A549 (cell line): ENCODE data around the gene HDDC3. TPM values are rescaled to one million over a fixed set of nuclear protein-coding genes. Genes with fewer than 3 reads are reported as not detected.
"Not testable (repeated sequence)": the region's sequence is repeated elsewhere in the genome, so short reads cannot be mapped to it uniquely, and the experiment has no call there.

ENCODE experiments used
- ATAC-seq, 2 experiments: fragments of 200-7000 bp in 1 of 2; fragments of >200 bp in 1 of 2; cut with Nextera tagmentation in 1 of 2; cut with Tn5 transposase in 1 of 2; 3 replicates each; pipeline versions ENCODE4 v1.8.0 to v1.9.1; 2018 to 2020; ENCODE audit warnings: mild to moderate bottlenecking in 1 of 2, moderate library complexity in 1 of 2
- CTCF ChIA-PET: fragments of 300-600 bp; sonication (Branson Sonifier 250); formaldehyde crosslinking; extraction: SDS; loops from one replicate; lab custom pipeline; 2021; ENCODE audit warnings: antibody characterized with exemption, inconsistent platforms; lab: Yijun Ruan, JAX
- POLR2A ChIA-PET: fragments of 350-600 bp; formaldehyde crosslinking; extraction: SDS; loops from one replicate; lab custom pipeline; 2021; ENCODE audit warnings: antibody characterized with exemption, inconsistent platforms; lab: Yijun Ruan, JAX
- DNase-seq, 2 experiments: peaks; one replicate each; pipeline versions ENCODE4 v3.0.0 to v3.0.0-alpha.2; 2011 to 2016; ENCODE audit warnings: low read depth in 1 of 2, low spot score in 1 of 2
- FAIRE-seq: peaks from 2 replicates; lab custom pipeline; 2011; peaks lifted over from hg19 to GRCh38; lab: Jason Lieb, UNC
- H3K27ac ChIP-seq, 2 experiments: fragments of >200 bp; sonication (Bioruptor Twin); formaldehyde crosslinking; 3 replicates each; pipeline ENCODE4 v1.5.1; 2016 to 2017
- H3K4me1 ChIP-seq: fragments of >200 bp; sonication (Bioruptor Twin); formaldehyde crosslinking; 3 replicates; pipeline ENCODE4 v1.6.1; 2016
- H3K4me2 ChIP-seq: fragments of >200 bp; sonication (Bioruptor Twin); formaldehyde crosslinking; 3 replicates; pipeline ENCODE4 v1.6.1; 2016
- H3K4me3 ChIP-seq: fragments of >200 bp; sonication (Bioruptor Twin); formaldehyde crosslinking; 3 replicates; pipeline ENCODE4 v1.5.1; 2016
- H3K9me3 ChIP-seq: fragments of >200 bp; sonication (Bioruptor Twin); formaldehyde crosslinking; 3 replicates; pipeline ENCODE4 v1.6.1; 2016
- BHLHE40 ChIP-seq: IDR thresholded peaks from 2 replicates; pipeline ENCODE4 v1.6.1; 2012; ENCODE audit warnings: low read depth, low read length, inconsistent platforms
- CHD2 ChIP-seq: fragments of 150-350 bp; IDR thresholded peaks from 2 replicates; pipeline ENCODE4 v1.6.1; 2014; ENCODE audit warnings: low read length; ENCODE audit not compliant: partially characterized antibody
- ESRRA ChIP-seq: fragments of 150-350 bp; IDR thresholded peaks from 2 replicates; pipeline ENCODE4 v1.6.1; 2014; ENCODE audit warnings: mild to moderate bottlenecking, low read length, borderline replicate concordance
- FOXS1 ChIP-seq: fragments of 250-450 bp; sonication (Bioruptor Pico); IDR thresholded peaks from 2 replicates; pipeline ENCODE4 v1.5.0; 2020; ENCODE audit warnings: mild to moderate bottlenecking, moderate library complexity
- HDAC2 ChIP-seq: fragments of 200-600 bp; sonication (generic); IDR thresholded peaks from 2 replicates; pipeline ENCODE4 v1.6.1; 2016
- HEYL ChIP-seq: fragments of 250-450 bp; sonication (Bioruptor Pico); IDR thresholded peaks from 2 replicates; pipeline ENCODE4 v1.8.0; 2021; ENCODE audit warnings: mild to moderate bottlenecking, moderate library complexity
- HOXA7 ChIP-seq: fragments of 250-450 bp; sonication (Bioruptor Pico); IDR thresholded peaks from 2 replicates; pipeline ENCODE4 v1.5.0; 2020; ENCODE audit warnings: mild to moderate bottlenecking, moderate library complexity
- HOXB13 ChIP-seq: fragments of 250-450 bp; sonication (Bioruptor Pico); IDR thresholded peaks from 2 replicates; pipeline ENCODE4 v1.5.0; 2020; ENCODE audit warnings: low read depth, mild to moderate bottlenecking, moderate library complexity
- JUN ChIP-seq, 2 experiments: fragments of >200 bp; sonication (Bioruptor Twin); formaldehyde crosslinking; IDR thresholded peaks; 2 replicates in 1 of 2; 3 replicates in 1 of 2; pipeline ENCODE4 v1.6.1; 2016 to 2017
- KDM5A ChIP-seq: fragments of 200-600 bp; sonication (generic); IDR thresholded peaks from 2 replicates; pipeline ENCODE4 v1.6.1; 2016; ENCODE audit warnings: antibody characterized with exemption, mild to moderate bottlenecking
- MAZ ChIP-seq: fragments of 150-350 bp; IDR thresholded peaks from 2 replicates; pipeline ENCODE4 v1.6.1; 2014; ENCODE audit warnings: antibody characterized with exemption, low read depth, low read length, borderline replicate concordance
- NPAS2 ChIP-seq: fragments of 250-450 bp; sonication (Bioruptor Pico); IDR thresholded peaks from 2 replicates; pipeline ENCODE4 v1.8.0; 2022; ENCODE audit warnings: mild to moderate bottlenecking, moderate library complexity, borderline replicate concordance
- NR3C1 ChIP-seq: fragments of >200 bp; sonication (Bioruptor Twin); formaldehyde crosslinking; IDR thresholded peaks from 3 replicates; pipeline ENCODE4 v1.6.1; 2017
- PHF8 ChIP-seq: fragments of 200-600 bp; sonication (generic); IDR thresholded peaks from 2 replicates; pipeline ENCODE4 v1.6.1; 2016; ENCODE audit warnings: low read depth, mild to moderate bottlenecking, antibody characterized with exemption, moderate library complexity, borderline replicate concordance
- RAD21 ChIP-seq, 2 experiments: fragments of >200 bp in 1 of 2; sonication (Bioruptor Twin) in 1 of 2; formaldehyde crosslinking in 1 of 2; IDR thresholded peaks in 1 of 2; conservative IDR thresholded peaks in 1 of 2; 2 replicates in 1 of 2; 3 replicates in 1 of 2; pipeline ENCODE4 v1.6.1; 2012 to 2018; ENCODE audit warnings: inconsistent platforms in 1 of 2
- RCOR1 ChIP-seq: fragments of 150-350 bp; IDR thresholded peaks from 2 replicates; pipeline ENCODE4 v1.6.1; 2014; ENCODE audit warnings: antibody characterized with exemption, low read length, low read depth
- RFX5 ChIP-seq: fragments of 450-650 bp; IDR thresholded peaks from 2 replicates; pipeline ENCODE4 v1.7.1; 2014; ENCODE audit warnings: antibody characterized with exemption, mild to moderate bottlenecking, moderate library complexity
- SREBF2 ChIP-seq: fragments of 450-650 bp; IDR thresholded peaks from 2 replicates; pipeline ENCODE4 v1.6.1; 2014; ENCODE audit warnings: mild to moderate bottlenecking, moderate library complexity
- ZNF302 ChIP-seq: fragments of 250-450 bp; sonication (Bioruptor Pico); IDR thresholded peaks from 2 replicates; pipeline ENCODE4 v1.9.0; 2021; ENCODE audit warnings: inconsistent platforms, mild to moderate bottlenecking, moderate library complexity
- ZSCAN20 ChIP-seq: fragments of 250-450 bp; sonication (Bioruptor Pico); IDR thresholded peaks from 2 replicates; pipeline ENCODE4 v1.8.0; 2022; ENCODE audit warnings: mild to moderate bottlenecking, moderate library complexity
- WGBS: methylation state at CpG from one replicate; pipeline ENCODE4 v1.1.6; 2017; ENCODE audit errors: missing lambda C conversion rate; 5-methylcytosine and 5-hydroxymethylcytosine counted together
- polyA plus RNA-seq, 4 experiments: library from polyadenylated mRNA; depleted of rRNA in 3 of 4; stranded (reverse); fragments of >200 nt; fragmentation: RNase III in 1 of 4; extraction: RNeasy Plus Mini Kit Qiagen cat#74134 plus additional on column Dnase treatment in 1 of 4; gene quantifications; 2 replicates in 3 of 4; 3 replicates in 1 of 4; pipeline ENCODE4 v1.2.3, GENCODE V29; 2011 to 2017
- TF ChIP-seq, protein P1 (sequence below): fragments of 200-600 bp; sonication (generic); IDR thresholded peaks from 2 replicates; pipeline ENCODE4 v1.6.1; 2016; ENCODE audit warnings: antibody characterized with exemption, mild to moderate bottlenecking, moderate library complexity
- TF ChIP-seq, protein P2 (sequence below): IDR thresholded peaks from 2 replicates; pipeline ENCODE4 v1.6.1; 2012
- TF ChIP-seq, protein P3 (sequence below): IDR thresholded peaks from 2 replicates; pipeline ENCODE4 v1.6.1; 2012
- TF ChIP-seq, protein P4 (sequence below): fragments of >200 bp; sonication (Bioruptor Twin); formaldehyde crosslinking; IDR thresholded peaks from 3 replicates; pipeline ENCODE4 v1.6.1; 2016
- TF ChIP-seq, protein P5 (sequence below): fragments of 150-350 bp; IDR thresholded peaks from 2 replicates; pipeline ENCODE4 v1.6.1; 2014; ENCODE audit warnings: low read depth, mild to moderate bottlenecking, low read length

Gene HDDC3
- polyA plus RNA-seq, 2 of the 4 experiments (the other 2 are of a cell fraction): 26.1 to 31.9 TPM

DNA sequence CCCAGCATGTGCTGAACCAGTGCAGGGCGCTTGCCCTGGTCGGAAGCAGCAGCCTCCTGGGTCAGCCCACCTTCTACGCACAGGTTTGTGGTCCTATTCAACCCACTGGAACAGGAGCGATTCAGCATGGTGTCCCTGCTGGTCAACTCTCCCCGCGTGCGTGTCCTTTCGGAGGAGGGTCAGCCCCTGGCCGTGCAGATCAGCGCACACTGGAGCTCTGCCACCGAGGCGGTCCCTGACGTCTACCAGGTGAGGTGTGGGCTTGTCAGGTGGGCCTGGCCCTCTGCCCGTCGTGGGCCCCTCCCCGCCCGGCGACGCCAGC lies 21.1 kb downstream of the HDDC3 start (continued):
- no peak for TF ChIP-seq FOXS1 (CRISPR knock-in tag)

DNA sequence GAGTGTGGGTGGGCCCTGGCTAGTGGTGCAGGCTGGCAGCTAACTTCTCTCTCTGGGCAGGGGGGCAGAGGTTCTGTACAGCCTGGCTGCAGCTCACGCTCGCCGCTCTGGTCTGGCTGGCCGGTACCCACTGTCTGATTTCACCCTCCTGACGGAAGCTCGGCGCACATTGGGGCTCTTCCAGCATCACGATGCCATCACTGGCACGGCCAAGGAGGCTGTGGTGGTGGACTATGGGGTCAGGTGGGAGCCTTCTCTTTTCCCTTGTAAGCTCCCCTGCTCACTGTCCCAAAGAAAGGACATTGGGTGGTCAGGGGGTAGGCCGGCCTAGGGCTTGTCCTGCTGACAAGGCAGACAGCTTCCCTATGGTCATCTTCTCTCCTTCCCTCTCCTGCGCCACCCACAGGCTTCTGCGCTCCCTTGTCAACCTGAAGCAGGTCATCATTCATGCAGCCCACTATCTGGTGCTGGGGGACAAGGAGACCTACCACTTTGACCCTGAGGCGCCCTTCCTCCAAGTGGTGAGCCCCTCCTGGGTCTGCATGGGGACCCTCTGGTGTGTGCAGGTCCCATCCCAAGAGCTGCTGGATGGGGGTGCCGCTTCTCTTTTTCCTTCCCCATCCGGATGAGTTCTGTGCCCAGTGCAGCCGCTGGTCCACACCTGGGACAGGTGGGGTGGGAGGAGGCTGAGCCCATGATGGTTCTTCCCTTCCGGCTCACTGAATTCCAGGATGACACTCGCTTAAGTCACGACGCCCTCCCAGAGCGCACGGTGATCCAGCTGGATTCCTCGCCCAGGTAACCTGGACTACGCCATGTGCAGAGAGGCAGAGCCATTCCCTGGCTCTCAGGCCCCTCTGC lies 21.7 kb downstream of the HDDC3 start:
- FAIRE-seq (no peak), DNase-seq (no peak), ATAC-seq (peak in 1 of 2 experiments; percentile 53; a peak in 3 of 6 replicates)
- Histone ChIP-seq H3K4me2 (no peak overlapping the region), H3K27ac (no peak overlapping the region), H3K9me3 (no peaks in the 10 kb centered on the region), H3K4me3 (no peak overlapping the region), H3K4me1 (no peaks in the 10 kb centered on the region)
- ChIA-PET POLR2A (no interaction called here), CTCF (interaction anchor here (0.7 to 9.2 kb wide), 6 partner anchors 8 to 245 kb away, joined by 3 to 83 read pairs (median 18); partner anchors contain the start of genes HDDC3, MAN2A2 and UNC45A)
- 97% methylated on average over 24 of the region's 24 CpGs for WGBS
- TF ChIP-seq NR3C1 (no peak), ZSCAN20 (CRISPR knock-in tag) (no peak), KDM5A (no peak), HEYL (CRISPR knock-in tag) (no peak), HOXA7 (no peak), NPAS2 (CRISPR knock-in tag) (no peak), PHF8 (no peak), RAD21 (conservative IDR thresholded peaks at IDR 0.05 in 1 of 2, IDR thresholded peaks at IDR 0.05 in 1 of 2) (no peak), BHLHE40 (no peak), JUN (IDR thresholded peaks at IDR 0.05) (no peak), HOXB13 (CRISPR knock-in tag) (no peak)

DNA sequence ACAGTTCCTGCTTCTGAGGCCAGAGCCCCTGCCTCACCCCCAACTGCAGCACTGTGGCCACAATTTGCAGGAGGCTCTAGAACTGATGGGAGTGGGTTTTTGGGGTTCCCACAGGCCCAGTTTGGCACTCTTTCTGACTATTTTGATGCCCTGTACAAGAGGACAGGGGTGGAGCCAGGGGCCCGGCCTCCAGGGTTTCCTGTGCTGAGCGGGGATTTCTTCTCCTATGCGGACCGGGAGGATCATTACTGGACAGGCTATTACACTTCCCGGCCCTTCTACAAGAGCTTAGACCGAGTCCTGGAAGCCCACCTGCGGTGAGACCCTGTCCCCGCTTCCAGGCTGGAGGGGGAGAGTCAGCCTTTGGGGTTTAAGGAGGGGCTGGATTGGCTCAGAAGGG lies 22.4 kb downstream of the HDDC3 start:
- POLR2A ChIA-PET: no interaction called here
- no peak overlapping the region for H3K27ac ChIP-seq
- FAIRE-seq: no peak
- H3K4me1 ChIP-seq: no peaks in the 10 kb centered on the region
- DNase-seq: no peak
- no peak overlapping the region for H3K4me3 ChIP-seq
- TF ChIP-seq RFX5: no peak
- TF ChIP-seq MAZ: no peak
- no peak for TF ChIP-seq ZNF302
- TF ChIP-seq, protein P1, sequence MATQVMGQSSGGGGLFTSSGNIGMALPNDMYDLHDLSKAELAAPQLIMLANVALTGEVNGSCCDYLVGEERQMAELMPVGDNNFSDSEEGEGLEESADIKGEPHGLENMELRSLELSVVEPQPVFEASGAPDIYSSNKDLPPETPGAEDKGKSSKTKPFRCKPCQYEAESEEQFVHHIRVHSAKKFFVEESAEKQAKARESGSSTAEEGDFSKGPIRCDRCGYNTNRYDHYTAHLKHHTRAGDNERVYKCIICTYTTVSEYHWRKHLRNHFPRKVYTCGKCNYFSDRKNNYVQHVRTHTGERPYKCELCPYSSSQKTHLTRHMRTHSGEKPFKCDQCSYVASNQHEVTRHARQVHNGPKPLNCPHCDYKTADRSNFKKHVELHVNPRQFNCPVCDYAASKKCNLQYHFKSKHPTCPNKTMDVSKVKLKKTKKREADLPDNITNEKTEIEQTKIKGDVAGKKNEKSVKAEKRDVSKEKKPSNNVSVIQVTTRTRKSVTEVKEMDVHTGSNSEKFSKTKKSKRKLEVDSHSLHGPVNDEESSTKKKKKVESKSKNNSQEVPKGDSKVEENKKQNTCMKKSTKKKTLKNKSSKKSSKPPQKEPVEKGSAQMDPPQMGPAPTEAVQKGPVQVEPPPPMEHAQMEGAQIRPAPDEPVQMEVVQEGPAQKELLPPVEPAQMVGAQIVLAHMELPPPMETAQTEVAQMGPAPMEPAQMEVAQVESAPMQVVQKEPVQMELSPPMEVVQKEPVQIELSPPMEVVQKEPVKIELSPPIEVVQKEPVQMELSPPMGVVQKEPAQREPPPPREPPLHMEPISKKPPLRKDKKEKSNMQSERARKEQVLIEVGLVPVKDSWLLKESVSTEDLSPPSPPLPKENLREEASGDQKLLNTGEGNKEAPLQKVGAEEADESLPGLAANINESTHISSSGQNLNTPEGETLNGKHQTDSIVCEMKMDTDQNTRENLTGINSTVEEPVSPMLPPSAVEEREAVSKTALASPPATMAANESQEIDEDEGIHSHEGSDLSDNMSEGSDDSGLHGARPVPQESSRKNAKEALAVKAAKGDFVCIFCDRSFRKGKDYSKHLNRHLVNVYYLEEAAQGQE: no peak
- TF ChIP-seq, protein P2, sequence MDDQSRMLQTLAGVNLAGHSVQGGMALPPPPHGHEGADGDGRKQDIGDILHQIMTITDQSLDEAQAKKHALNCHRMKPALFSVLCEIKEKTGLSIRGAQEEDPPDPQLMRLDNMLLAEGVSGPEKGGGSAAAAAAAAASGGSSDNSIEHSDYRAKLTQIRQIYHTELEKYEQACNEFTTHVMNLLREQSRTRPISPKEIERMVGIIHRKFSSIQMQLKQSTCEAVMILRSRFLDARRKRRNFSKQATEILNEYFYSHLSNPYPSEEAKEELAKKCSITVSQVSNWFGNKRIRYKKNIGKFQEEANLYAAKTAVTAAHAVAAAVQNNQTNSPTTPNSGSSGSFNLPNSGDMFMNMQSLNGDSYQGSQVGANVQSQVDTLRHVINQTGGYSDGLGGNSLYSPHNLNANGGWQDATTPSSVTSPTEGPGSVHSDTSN: no peak
- TF ChIP-seq CHD2: no peak
- no peak for TF ChIP-seq HDAC2
- TF ChIP-seq RCOR1: no peak
- TF ChIP-seq ESRRA: no peak
- TF ChIP-seq, protein P3, sequence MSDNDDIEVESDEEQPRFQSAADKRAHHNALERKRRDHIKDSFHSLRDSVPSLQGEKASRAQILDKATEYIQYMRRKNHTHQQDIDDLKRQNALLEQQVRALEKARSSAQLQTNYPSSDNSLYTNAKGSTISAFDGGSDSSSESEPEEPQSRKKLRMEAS: no peak
- TF ChIP-seq HOXB13 (CRISPR knock-in tag): no peak
- TF ChIP-seq RAD21 (conservative IDR thresholded peaks at IDR 0.05 in 1 of 2, IDR thresholded peaks at IDR 0.05 in 1 of 2): no peak
- TF ChIP-seq, protein P4, sequence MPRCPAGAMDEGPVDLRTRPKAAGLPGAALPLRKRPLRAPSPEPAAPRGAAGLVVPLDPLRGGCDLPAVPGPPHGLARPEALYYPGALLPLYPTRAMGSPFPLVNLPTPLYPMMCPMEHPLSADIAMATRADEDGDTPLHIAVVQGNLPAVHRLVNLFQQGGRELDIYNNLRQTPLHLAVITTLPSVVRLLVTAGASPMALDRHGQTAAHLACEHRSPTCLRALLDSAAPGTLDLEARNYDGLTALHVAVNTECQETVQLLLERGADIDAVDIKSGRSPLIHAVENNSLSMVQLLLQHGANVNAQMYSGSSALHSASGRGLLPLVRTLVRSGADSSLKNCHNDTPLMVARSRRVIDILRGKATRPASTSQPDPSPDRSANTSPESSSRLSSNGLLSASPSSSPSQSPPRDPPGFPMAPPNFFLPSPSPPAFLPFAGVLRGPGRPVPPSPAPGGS: no peak
- no peak for TF ChIP-seq SREBF2
- TF ChIP-seq, protein P5, sequence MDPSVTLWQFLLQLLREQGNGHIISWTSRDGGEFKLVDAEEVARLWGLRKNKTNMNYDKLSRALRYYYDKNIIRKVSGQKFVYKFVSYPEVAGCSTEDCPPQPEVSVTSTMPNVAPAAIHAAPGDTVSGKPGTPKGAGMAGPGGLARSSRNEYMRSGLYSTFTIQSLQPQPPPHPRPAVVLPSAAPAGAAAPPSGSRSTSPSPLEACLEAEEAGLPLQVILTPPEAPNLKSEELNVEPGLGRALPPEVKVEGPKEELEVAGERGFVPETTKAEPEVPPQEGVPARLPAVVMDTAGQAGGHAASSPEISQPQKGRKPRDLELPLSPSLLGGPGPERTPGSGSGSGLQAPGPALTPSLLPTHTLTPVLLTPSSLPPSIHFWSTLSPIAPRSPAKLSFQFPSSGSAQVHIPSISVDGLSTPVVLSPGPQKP: no peak
- no peak for TF ChIP-seq HEYL (CRISPR knock-in tag)
- TF ChIP-seq, all 56 proteins: peak for 0
- ATAC-seq: no peak
- WGBS: 96% methylated on average over 8 of the region's 8 CpGs
- no peak overlapping the region for H3K4me2 ChIP-seq
- CTCF ChIA-PET: interaction anchor here (1.1 to 9.2 kb wide), 7 partner anchors 7 to 428 kb away, joined by 3 to 83 read pairs (median 5); partner anchors contain the start of genes HDDC3, MAN2A2 and UNC45A
- H3K9me3 ChIP-seq: no peaks in the 10 kb centered on the region

DNA sequence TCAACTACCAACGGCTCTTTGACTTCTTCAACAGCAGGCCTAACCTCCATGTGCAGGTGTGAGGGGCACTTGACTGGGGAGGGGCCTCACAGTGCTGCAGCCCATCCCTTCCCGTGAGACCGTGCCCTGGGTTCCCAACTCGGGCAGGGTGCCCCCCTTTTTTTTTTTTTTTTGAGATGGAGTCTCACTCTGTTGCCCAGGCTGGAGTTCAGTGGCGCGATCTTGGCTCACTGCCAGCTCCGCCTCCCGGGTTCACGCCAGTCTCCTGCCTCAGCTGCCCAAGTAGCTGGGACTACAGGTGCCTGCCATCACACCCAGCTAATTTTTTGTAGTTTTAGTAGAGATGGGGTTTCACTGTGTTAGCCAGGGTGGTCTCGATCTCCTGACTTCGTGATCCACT lies 22.9 kb downstream of the HDDC3 start:
- H3K9me3 ChIP-seq, DNase-seq, POLR2A ChIA-PET, H3K27ac ChIP-seq, H3K4me1 ChIP-seq, FAIRE-seq, H3K4me3 ChIP-seq, ATAC-seq, H3K4me2 ChIP-seq: not testable (repeated sequence)
- CTCF ChIA-PET: interaction anchor here (1.4 to 5.9 kb wide), 4 partner anchors 10 to 427 kb away, joined by 4 to 38 read pairs (median 18); partner anchors contain the start of genes HDDC3 and UNC45A
- WGBS: 90% methylated on average over 11 of the region's 11 CpGs
